HepG2 (cell line): Measurements from ENCODE around the gene ORMDL3. TPM values are rescaled to one million over a fixed set of nuclear protein-coding genes. Genes with fewer than 3 reads are reported as not detected.

Source experiments
- CHD4 ChIP-seq: fragments of 200-600 bp; sonication (generic); IDR thresholded peaks from 2 replicates; pipeline ENCODE4 v1.7.0; 2017; ENCODE audit warnings: mild to moderate bottlenecking, low read length, borderline replicate concordance
- FOXP1 ChIP-seq, 2 experiments: fragments of 450-650 bp in 1 of 2; IDR thresholded peaks; 2 replicates each; pipeline ENCODE4 v1.6.1; 2017 to 2018; ENCODE audit warnings: antibody characterized with exemption in 1 of 2
- HES4 ChIP-seq: sonication (generic); formaldehyde crosslinking; IDR thresholded peaks from 2 replicates; pipeline ENCODE4 v1.9.0; 2021; ENCODE audit warnings: mild to moderate bottlenecking, missing genetic modification reagents, borderline replicate concordance
- KDM1A ChIP-seq: IDR thresholded peaks from 2 replicates; pipeline ENCODE4 v1.6.1; 2016; ENCODE audit warnings: missing compliant biosample characterization
- KLF13 ChIP-seq: sonication (generic); formaldehyde crosslinking; IDR thresholded peaks from 2 replicates; pipeline ENCODE4 v1.4.0; 2020; ENCODE audit warnings: mild to moderate bottlenecking, missing genetic modification reagents
- MLLT10 ChIP-seq: sonication (generic); formaldehyde crosslinking; IDR thresholded peaks from 2 replicates; pipeline ENCODE4 v1.4.0; 2020; ENCODE audit warnings: missing genetic modification reagents
- MZF1 ChIP-seq: sonication (generic); formaldehyde crosslinking; IDR thresholded peaks from 2 replicates; pipeline ENCODE4 v1.8.1; 2023; ENCODE audit warnings: mild to moderate bottlenecking, missing genetic modification reagents, borderline replicate concordance
- NR3C1 ChIP-seq: sonication (generic); formaldehyde crosslinking; IDR thresholded peaks from 2 replicates; pipeline ENCODE4 v1.4.0; 2020; ENCODE audit warnings: missing genetic modification reagents
- RFXAP ChIP-seq: sonication (generic); formaldehyde crosslinking; IDR thresholded peaks from 2 replicates; pipeline ENCODE4 v1.4.0; 2020; ENCODE audit warnings: missing genetic modification reagents, borderline replicate concordance
- SMAD9 ChIP-seq: sonication (generic); formaldehyde crosslinking; IDR thresholded peaks from 2 replicates; pipeline ENCODE4 v1.5.1; 2020; ENCODE audit warnings: mild to moderate bottlenecking, missing genetic modification reagents
- SMC3 ChIP-seq: IDR thresholded peaks from 2 replicates; pipeline ENCODE4 v1.6.1; 2011; ENCODE audit warnings: low read length, improper control_type of control experiment
- TAF15 ChIP-seq: fragments of 200-400 bp; formaldehyde crosslinking; IDR thresholded peaks from one replicate; pipeline ENCODE4 v1.6.1; 2018; ENCODE audit warnings: mild to moderate bottlenecking, low read depth, low read length; ENCODE audit not compliant: poor library complexity, severe bottlenecking
- ZBTB8A ChIP-seq: sonication (generic); formaldehyde crosslinking; IDR thresholded peaks from 2 replicates; pipeline ENCODE4 v1.4.0; 2020; ENCODE audit warnings: mild to moderate bottlenecking, low read depth, missing genetic modification reagents, borderline replicate concordance
- ZNF232 ChIP-seq: sonication (generic); formaldehyde crosslinking; IDR thresholded peaks from 2 replicates; pipeline ENCODE4 v1.4.0; 2020; ENCODE audit warnings: missing genetic modification reagents, borderline replicate concordance
- ZNF337 ChIP-seq: sonication (generic); formaldehyde crosslinking; IDR thresholded peaks from 2 replicates; pipeline ENCODE4 v1.5.1; 2020; ENCODE audit warnings: missing genetic modification reagents, low read depth, mild to moderate bottlenecking, borderline replicate concordance
- ZNF441 ChIP-seq: sonication (generic); formaldehyde crosslinking; IDR thresholded peaks from 2 replicates; pipeline ENCODE4 v1.7.0; 2021; ENCODE audit warnings: missing genetic modification reagents, borderline replicate concordance
- ZNF567 ChIP-seq: sonication (generic); formaldehyde crosslinking; IDR thresholded peaks from 2 replicates; pipeline ENCODE4 v1.8.1; 2023; ENCODE audit warnings: mild to moderate bottlenecking, missing genetic modification reagents, borderline replicate concordance
- ZNF724P ChIP-seq: sonication (generic); formaldehyde crosslinking; IDR thresholded peaks from 2 replicates; pipeline ENCODE4 v1.8.0; 2022; ENCODE audit warnings: missing genetic modification reagents, borderline replicate concordance
- ZNF788 ChIP-seq: sonication (generic); formaldehyde crosslinking; IDR thresholded peaks from 2 replicates; pipeline ENCODE4 v1.5.0; 2020; ENCODE audit warnings: mild to moderate bottlenecking, missing genetic modification reagents, borderline replicate concordance
- ZNF839 ChIP-seq: sonication (generic); formaldehyde crosslinking; IDR thresholded peaks from 2 replicates; pipeline ENCODE4 v1.4.0; 2020; ENCODE audit warnings: missing genetic modification reagents, mild to moderate bottlenecking, borderline replicate concordance
- polyA plus RNA-seq, 8 experiments: library from polyadenylated mRNA; depleted of rRNA in 3 of 8; stranded (reverse) in 7 of 8; unstranded in 1 of 8; fragments of >200 nt; fragmentation: Illumina TruSeq in 4 of 8; extraction: Trizol in 4 of 8; gene quantifications; 2 replicates each; pipeline versions ENCODE4 v1.2.1 to v1.2.3, GENCODE V29; 2011 to 2016; ENCODE audit warnings: low read depth in 4 of 8, missing spikeins in 1 of 8, mixed read lengths in 1 of 8; ENCODE audit not compliant: insufficient read depth in 1 of 8
- total RNA-seq, 5 experiments: library from RNA; depleted of rRNA; stranded (reverse); fragments of >200 nt; fragmentation: Illumina TruSeq; extraction: Trizol; gene quantifications; 2 replicates each; pipeline ENCODE4 v1.2.3, GENCODE V29; 2016; ENCODE audit warnings: low read depth in 1 of 5
- TF ChIP-seq, protein P1 (sequence below): sonication (generic); formaldehyde crosslinking; conservative IDR thresholded peaks from 2 replicates; pipeline ENCODE4 v1.4.0; 2020; ENCODE audit warnings: missing genetic modification reagents
- TF ChIP-seq, protein P2 (sequence below): sonication (generic); formaldehyde crosslinking; IDR thresholded peaks from 2 replicates; pipeline ENCODE4 v1.8.0; 2022; ENCODE audit warnings: missing genetic modification reagents, mild to moderate bottlenecking, borderline replicate concordance
- TF ChIP-seq, protein P3 (sequence below): sonication (generic); formaldehyde crosslinking; IDR thresholded peaks from 2 replicates; pipeline ENCODE4 v1.4.0; 2020; ENCODE audit warnings: missing genetic modification reagents, borderline replicate concordance
- TF ChIP-seq, protein P4 (sequence below): sonication (generic); formaldehyde crosslinking; IDR thresholded peaks from 2 replicates; pipeline ENCODE4 v1.5.0; 2020; ENCODE audit warnings: missing genetic modification reagents, mild to moderate bottlenecking, borderline replicate concordance

Gene ORMDL3
- total and polyA plus RNA-seq, 2 of the 13 experiments (the other 11 are each of a cell fraction or from before 2014, with no cell fraction given), result 181 to 384 TPM

DNA sequence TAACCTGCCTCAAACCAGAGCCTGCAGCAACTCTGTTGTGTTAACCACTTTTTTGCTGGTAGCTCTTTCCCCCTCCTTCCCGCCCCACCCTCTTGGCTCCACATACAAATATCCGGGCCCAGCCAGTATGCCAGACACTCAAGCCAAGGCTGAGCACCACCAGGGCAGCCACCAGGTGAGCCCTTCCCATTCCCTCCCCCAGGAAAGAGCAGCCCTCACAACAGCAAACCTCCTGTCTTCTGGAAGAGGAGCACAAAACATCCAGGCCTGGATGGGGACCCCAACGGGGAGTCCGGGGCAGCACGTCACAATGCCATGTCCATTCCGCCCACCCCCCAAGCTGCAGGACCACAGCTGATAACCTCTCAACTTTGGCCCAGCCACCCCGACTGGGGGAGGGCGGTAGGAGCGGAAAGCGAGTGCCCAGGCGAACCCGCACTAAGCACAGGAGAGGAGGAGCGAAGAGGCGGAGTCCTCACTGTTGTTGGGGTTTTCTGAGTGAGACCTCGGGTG, 757 bp downstream of the ORMDL3 start (continued):
- TF ChIP-seq, protein P1, sequence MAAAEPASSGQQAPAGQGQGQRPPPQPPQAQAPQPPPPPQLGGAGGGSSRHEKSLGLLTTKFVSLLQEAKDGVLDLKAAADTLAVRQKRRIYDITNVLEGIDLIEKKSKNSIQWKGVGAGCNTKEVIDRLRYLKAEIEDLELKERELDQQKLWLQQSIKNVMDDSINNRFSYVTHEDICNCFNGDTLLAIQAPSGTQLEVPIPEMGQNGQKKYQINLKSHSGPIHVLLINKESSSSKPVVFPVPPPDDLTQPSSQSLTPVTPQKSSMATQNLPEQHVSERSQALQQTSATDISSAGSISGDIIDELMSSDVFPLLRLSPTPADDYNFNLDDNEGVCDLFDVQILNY (CRISPR knock-in tag), result no peak
- no peak for TF ChIP-seq FOXP1 (IDR thresholded peaks at IDR 0.05)
- TF ChIP-seq FOXP1 (CRISPR knock-in tag; IDR thresholded peaks at IDR 0.05), result peak; percentile 34; the same call in 1 of the 2 replicates
- TF ChIP-seq ZNF337 (CRISPR knock-in tag), result no peak
- no peak for TF ChIP-seq MLLT10 (CRISPR knock-in tag)
- 0 out of 2 replicates have a peak, but pooled peaks have one; percentile 53 for TF ChIP-seq ZNF724P (CRISPR knock-in tag)
- TF ChIP-seq MZF1 (CRISPR knock-in tag), result no peak
- TF ChIP-seq ZBTB8A (CRISPR knock-in tag), result no peak
- no peak for TF ChIP-seq KDM1A (CRISPR knock-in tag)
- peak; percentile 26 for TF ChIP-seq TAF15
- TF ChIP-seq ZNF839, result peak; percentile 46; the same call in 1 of the 2 replicates
- TF ChIP-seq ZNF232 (CRISPR knock-in tag), result peak; percentile 12; the same call in 1 of the 2 replicates
- TF ChIP-seq NR3C1 (CRISPR knock-in tag), result no peak
- TF ChIP-seq ZNF567 (CRISPR knock-in tag), result no peak
- TF ChIP-seq ZNF441 (CRISPR knock-in tag), result peak; percentile 47; the same call in 1 of the 2 replicates
- no peak for TF ChIP-seq ZNF788 (CRISPR knock-in tag)
- TF ChIP-seq, protein P2, sequence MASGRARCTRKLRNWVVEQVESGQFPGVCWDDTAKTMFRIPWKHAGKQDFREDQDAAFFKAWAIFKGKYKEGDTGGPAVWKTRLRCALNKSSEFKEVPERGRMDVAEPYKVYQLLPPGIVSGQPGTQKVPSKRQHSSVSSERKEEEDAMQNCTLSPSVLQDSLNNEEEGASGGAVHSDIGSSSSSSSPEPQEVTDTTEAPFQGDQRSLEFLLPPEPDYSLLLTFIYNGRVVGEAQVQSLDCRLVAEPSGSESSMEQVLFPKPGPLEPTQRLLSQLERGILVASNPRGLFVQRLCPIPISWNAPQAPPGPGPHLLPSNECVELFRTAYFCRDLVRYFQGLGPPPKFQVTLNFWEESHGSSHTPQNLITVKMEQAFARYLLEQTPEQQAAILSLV (CRISPR knock-in tag), result peak; percentile 21; the same call in 1 of the 2 replicates
- no peak for TF ChIP-seq SMC3
- TF ChIP-seq, protein P3, sequence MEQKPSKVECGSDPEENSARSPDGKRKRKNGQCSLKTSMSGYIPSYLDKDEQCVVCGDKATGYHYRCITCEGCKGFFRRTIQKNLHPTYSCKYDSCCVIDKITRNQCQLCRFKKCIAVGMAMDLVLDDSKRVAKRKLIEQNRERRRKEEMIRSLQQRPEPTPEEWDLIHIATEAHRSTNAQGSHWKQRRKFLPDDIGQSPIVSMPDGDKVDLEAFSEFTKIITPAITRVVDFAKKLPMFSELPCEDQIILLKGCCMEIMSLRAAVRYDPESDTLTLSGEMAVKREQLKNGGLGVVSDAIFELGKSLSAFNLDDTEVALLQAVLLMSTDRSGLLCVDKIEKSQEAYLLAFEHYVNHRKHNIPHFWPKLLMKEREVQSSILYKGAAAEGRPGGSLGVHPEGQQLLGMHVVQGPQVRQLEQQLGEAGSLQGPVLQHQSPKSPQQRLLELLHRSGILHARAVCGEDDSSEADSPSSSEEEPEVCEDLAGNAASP (CRISPR knock-in tag), result no peak; the same call in 1 of the 2 replicates
- no peak for TF ChIP-seq CHD4
- TF ChIP-seq RFXAP (CRISPR knock-in tag), result peak; percentile 28; the same call in 1 of the 2 replicates
- TF ChIP-seq, protein P4, sequence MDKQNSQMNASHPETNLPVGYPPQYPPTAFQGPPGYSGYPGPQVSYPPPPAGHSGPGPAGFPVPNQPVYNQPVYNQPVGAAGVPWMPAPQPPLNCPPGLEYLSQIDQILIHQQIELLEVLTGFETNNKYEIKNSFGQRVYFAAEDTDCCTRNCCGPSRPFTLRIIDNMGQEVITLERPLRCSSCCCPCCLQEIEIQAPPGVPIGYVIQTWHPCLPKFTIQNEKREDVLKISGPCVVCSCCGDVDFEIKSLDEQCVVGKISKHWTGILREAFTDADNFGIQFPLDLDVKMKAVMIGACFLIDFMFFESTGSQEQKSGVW (CRISPR knock-in tag), result no peak
- no peak for TF ChIP-seq KLF13
- no peak for TF ChIP-seq SMAD9 (CRISPR knock-in tag)
- no peak; the same call in 1 of the 2 replicates for TF ChIP-seq HES4 (CRISPR knock-in tag)
